Jurkat, Clone E6-1 (cell line): ENCODE measurements around the gene RSPH4A. TPM values are rescaled to one million over a fixed set of nuclear protein-coding genes. Genes with fewer than 3 reads are reported as not detected.
"Not testable (repeated sequence)": the region's sequence is repeated elsewhere in the genome, so short reads cannot be mapped to it uniquely, and the experiment has no call there.

Source experiments
- DNase-seq: peaks from one replicate; pipeline ENCODE4 v3.0.0-alpha.2; 2011; ENCODE audit warnings: low read depth, low spot score
- H3K4me3 ChIP-seq: 2 replicates; pipeline ENCODE4 v1.5.1; 2011; ENCODE audit warnings: mild to moderate bottlenecking, low read length, control low read depth, moderate library complexity
- polyA plus RNA-seq: library from polyadenylated mRNA; unstranded; fragments of >200 nt; gene quantifications from one replicate; pipeline ENCODE4 v1.2.1, GENCODE V29; 2012; ENCODE audit warnings: missing spikeins; ENCODE audit not compliant: insufficient read length, insufficient read depth

RSPH4A gene
- polyA plus RNA-seq = not detected

DNA sequence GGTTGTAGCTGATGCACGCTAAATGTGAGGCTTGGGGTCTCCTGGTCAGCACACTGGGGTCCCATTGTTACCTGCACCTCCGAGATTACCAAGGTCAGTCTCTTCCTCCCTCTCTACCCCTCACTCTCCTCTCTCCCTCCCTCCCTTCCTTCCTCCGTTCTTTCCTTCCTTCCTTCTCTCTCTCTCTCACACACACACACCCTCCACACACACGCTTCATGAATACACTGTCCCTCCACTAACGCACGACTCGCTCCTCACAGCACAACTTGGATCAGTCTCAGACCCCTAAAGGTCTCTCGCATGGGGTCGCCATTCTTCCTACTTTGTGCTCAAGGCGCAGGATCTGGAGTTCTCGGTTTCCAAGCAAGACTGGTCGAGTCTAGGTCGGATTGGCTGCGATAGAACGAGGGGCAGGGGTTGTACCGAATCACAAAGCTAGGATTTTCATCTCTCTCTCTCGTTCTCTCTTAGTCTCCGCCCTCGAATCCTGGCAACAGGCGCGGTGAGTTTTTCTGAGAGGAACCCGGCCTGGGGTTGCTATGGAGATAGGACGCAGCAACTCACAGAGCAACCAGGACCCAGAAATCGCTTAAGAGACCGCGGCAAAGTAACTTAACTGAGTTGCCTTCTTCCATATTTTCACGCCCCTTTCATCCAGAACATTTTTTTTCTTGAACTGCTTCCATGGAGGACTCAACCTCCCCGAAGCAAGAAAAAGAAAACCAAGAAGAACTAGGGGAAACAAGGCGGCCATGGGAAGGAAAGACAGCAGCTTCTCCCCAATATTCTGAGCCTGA, at the start of gene RSPH4A:
Gene RSPH4A (plus strand): TSS at position 543 of the 800 bp plus-strand sequence. CDS start 145 bp downstream, at position 688.
- DNase-seq = peak; percentile 78

DNA sequence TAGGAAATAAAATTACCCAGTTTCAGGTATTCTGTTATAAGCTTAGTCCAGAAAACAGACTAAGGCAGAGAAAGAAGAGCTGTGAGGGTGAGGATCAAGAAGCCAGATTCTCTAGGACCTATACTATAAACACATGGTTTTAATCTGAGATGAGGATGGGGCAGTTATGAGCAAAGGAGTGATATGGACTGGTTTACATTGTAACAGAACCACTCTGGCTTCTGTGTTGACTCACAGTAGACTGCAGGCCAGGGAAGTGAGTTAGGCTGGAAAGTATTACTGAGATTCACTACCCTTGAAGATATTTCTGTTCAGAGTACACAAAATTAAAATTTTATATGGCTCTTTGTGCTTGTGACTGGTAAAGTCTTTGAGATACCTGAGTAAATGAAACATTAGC, 48.2 kb upstream of the RSPH4A start:
- DNase-seq = no peak

More for the DNA sequence above, at the start of gene RSPH4A:
- peak within 1 kb of the TSS; percentile 53 for H3K4me3 ChIP-seq

DNA sequence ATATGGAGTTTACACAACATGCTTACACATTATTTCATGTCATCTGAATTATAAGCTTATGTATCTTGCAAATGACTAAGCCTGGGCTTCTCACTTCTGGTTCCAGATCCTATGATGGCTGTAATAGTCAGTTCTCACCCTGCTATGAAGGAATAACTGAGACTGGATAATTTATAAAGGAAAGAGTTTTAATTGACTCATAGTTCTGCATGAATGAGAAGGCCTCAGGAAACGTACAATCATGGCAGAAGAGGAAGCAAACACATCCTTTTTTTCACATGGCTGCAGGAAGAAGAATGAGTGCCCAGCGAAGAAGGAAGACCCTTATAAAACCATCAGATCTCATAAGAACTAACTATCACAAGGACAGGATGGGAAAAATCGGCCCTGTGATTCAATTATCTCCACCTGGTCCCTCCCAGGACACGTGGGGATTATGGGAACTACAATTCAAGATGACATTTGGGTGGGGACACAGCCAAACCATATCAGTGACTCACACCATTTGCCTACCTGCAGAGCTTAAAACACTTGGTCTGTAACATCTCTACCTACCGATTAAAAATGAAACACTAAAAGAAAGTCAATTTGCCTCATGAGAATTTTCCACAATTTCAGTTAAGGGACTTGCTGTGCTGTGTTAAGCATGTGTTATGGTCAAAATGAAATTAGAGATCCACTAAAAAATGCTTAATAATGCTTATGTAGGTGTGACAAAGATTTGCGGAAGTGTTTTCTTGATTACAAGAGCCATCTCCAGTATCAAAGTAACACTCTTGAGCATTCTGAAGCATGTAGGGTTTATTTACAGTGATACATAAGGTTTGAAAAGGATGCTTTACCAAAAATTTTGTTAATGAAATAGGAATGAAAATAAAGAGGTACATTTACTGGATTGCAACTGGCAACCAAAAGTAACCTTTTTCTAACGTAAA, 47.2 kb upstream of the RSPH4A start:
- no peak overlapping the region for H3K4me3 ChIP-seq
- no peak for DNase-seq

More for the DNA sequence above, 48.2 kb upstream of the RSPH4A start:
- no peak overlapping the region for H3K4me3 ChIP-seq

DNA sequence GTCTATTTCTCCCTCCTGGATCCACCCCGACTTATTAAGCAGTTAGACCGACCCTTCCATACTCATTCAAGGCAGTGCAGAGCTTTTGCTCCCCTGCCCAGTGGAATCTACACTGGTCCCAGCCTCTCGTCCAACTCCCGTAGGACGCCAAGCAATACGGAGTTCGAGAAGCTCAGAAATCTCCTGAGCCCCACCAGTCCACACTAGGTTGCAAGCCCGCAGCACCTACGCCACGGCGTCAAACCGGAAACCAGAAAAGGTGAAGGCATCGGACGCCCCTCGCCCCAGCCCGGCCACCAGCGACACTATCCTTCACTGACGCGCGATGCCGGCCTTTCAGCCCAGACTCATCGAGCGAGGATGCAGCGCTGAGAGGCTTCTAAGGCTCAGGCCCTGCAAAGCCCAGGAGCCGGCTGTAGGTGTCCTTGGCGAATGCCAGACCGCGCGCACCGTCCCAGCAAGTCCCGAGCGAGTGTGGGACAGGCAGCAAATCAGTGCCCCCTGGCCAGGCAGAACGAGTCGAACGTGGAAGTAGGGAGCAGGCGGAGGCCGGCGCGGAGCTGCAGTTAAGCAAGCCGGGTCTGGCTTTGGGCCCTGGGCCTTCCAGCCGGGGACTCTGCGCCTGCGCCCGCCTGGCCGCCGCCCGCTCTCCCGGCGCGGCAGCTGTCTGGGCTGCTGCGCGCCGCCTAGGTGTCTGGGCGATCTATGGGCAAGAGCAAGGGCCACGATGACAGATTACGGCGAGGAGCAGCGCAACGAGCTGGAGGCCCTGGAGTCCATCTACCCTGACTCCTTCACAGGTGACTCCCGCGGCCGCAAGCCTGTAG, 45.2 kb upstream of the RSPH4A start, which contains the start of gene RWDD1:
Gene RWDD1 (plus strand): TSS at position 649 of the 827 bp plus-strand sequence. CDS start 79 bp downstream, at position 728.
- DNase-seq = peak; percentile 98
- H3K4me3 ChIP-seq = peak within 1 kb of the TSS; percentile 96

DNA sequence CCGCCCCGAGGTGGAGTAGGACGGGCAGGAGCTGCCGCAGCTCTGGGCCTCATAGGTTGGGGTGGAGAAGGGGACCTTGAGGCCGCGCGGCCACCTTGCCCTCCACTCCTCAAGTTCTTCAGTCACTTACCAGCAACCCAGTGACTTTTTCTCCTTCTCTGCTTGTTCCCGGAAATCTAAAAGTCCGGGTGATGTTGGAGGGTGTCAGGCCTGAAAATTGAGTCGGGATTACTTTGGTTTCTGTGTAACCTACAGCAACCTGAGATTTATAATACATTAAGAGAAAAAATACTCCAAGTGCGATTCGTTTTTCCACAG, 44.6 kb upstream of the RSPH4A start:
- peak overlapping the region; percentile 96 for H3K4me3 ChIP-seq
- no peak for DNase-seq

DNA sequence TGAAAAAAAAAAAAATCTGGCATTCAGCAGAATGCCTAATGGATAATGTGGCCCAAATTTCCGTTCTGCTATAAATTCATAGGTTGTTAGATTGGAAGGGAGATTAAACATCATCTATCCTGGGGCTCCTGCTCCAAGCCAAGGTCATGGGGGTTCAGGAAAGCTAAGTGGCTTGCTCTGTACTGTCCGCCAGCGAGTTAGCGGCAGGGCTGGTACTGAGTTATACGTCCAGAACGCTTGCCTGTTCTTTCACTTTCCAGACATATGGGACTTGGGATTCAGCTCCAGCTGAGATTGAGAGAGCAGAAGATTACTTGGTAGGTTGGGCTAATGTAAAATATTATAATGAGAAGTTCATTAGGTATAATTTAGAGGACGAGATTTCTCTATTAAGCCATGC, 44.1 kb upstream of the RSPH4A start:
- peak overlapping the region; percentile 96 for H3K4me3 ChIP-seq
- no peak for DNase-seq

DNA sequence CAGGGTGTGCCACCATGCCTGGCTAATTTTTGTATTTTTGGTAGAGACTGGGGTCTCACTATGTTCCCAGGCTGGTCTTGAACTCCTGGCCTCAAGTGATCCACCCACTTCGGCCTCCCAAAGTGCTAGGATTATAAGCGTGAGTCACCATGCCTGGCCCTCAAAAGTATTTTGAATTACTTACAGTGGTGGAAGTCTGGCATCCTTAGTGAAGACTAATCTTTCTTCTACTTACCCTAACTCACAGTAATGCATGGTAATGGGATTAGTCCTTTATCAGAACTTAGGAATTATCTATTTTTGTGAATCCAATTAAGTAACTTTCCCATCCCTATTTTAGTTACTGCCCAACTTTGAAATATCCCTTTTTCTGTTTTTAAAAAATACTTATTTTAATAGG, 41.1 kb upstream of the RSPH4A start:
- H3K4me3 ChIP-seq = no peak overlapping the region
- DNase-seq = no peak

DNA sequence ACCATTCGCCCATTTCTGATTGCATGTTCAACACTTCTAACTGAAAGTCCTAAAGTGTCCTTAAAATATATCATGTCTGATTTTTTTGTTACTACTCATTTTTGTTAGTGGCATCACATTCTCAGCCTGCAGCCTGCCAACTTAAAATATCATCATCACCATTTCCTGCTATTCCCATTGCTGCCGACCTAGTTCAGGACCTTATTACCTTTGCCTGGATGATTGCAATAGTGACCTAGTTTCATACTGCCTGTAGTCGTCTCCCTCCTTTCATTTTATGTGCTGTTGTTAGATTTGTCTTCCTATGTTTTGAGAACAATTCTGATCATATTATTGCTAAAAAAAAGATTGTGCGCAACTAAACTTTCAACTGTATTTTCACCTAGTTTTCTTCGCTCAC, 38.8 kb upstream of the RSPH4A start:
- no peak for DNase-seq
- H3K4me3 ChIP-seq = no peak overlapping the region

DNA sequence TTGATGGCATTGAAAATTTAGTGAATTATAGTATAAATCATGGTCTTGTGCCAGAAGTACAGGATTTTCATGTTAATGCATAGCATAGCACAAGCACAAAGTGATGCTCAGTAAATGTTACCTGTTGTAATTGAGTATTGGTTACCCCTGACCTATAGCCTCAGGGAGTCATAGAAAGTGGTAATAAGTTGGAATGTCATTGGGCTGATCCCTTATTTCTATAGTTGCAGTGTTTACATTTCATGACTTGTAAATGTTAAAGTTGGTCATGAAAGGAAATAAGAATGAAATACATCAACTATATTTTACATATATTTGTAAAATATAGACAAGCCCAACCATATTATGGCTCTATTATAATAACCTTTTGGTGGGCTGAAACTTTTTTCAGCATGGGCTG, 37.9 kb upstream of the RSPH4A start:
- DNase-seq = no peak
- no peak overlapping the region for H3K4me3 ChIP-seq

DNA sequence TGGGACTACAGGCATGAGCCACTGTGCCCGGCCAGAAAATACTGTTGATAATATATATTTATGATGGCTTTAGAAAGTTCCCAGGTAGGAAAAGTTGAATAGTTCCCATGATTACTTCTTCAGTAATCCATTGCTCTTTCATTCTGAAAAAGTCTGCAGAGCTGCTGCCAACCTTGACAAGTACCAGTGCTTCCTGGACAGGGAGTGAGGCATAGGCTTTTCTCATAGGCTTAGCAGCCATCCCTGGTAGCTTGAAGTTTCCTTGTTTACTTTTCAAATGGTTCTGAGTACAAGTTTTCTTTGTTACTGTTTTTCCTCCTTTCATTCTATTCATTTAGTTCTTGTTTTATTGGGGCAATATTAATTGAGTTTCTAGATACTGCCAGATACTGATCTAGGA, 37.1 kb upstream of the RSPH4A start:
- no peak for DNase-seq

DNA sequence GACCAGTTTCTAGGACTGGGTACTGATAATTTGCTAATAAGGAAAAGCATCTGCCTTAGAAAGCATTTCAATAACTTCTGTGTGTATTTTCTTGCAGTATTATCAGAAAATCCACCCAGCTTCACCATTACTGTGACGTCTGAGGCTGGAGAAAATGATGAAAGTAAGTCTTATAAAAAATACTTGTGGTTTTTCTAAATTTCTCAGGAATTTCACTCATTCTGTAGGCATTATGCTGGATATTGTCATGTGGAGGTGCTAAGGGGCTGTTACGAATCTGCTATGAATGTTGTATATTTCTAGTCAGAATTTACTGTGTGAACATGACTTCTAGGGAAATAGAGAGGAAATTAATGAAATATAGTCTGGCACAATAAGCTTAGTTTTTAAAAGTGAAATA, 36.1 kb upstream of the RSPH4A start:
- no peak for DNase-seq
- no peak overlapping the region for H3K4me3 ChIP-seq

More for the DNA sequence above, 37.1 kb upstream of the RSPH4A start:
- no peak overlapping the region for H3K4me3 ChIP-seq

DNA sequence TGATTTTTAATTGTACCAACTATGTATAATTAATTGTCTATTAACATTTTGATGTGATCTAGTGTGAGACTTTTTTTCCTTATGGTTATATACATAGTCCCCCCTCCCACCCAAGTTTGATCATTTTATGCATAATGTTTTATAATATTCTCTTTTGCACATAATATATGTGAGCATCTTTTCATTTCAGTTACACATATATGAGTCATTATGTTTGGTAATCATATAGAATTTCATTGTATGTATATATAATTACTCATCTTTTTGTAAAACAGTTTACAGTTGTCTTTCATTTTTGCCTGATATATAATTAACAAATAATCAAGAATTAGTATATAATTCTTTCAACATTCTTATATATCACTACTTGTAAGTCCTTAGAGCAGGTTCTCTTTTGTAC, 30.0 kb upstream of the RSPH4A start:
- no peak overlapping the region for H3K4me3 ChIP-seq
- no peak for DNase-seq

DNA sequence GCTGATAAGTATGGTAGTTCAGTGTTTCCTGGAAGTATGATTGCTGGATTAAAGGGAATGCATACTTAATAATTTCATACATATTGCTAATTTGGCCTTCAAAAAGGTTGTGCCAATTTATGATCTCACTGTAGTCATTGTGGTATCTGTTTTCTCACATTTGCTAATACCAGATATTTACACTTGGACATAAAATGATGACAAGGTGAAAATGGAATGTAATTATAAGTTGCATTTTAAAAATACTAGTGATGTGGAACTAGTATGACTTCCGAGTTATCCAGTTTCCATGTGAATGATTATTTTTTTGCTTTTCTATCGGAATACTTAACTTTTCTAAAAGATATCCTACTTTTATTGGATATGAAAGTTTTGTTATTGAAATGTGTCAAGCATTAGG, 29.5 kb upstream of the RSPH4A start:
- no peak for DNase-seq
- H3K4me3 ChIP-seq = no peak overlapping the region

DNA sequence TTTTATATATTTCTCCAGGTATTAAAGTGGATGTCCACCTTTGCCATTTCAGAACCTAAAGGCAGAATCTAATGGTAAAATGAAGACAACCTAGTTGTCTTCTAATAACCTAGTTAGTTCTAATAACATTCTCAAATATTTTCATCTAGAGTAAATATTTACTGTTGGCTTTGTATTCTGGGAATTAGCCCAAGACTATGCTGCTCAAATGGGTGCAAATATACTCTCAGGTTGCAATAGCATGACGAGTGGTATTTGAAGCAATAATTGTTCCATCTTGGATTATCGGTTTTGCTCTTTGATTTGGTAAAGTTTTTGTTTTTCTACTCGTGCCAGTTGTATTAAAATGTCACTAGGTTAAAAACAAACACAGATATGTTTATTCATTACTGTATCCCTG, 21.0 kb upstream of the RSPH4A start:
- no peak for DNase-seq
- H3K4me3 ChIP-seq = no peak overlapping the region

DNA sequence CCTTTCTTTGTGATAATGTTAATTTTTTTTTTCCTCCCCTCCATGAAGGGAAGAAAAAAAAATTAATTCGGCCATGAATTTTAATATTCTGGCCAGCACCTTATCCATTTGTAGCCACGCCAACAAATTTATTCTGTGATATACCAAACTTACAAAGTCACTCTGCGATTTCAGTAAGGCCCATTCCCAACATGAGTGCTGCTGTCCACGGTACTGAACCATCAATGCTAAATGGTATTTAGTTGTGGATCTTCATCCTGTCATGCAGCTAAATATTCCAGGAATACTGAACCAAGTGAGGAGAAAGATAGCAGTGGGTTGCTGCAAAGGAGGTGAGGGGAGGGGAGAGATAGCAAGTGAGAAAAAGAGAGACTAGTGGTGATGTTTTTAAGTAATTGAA, 19.5 kb upstream of the RSPH4A start:
- no peak overlapping the region for H3K4me3 ChIP-seq
- no peak for DNase-seq

DNA sequence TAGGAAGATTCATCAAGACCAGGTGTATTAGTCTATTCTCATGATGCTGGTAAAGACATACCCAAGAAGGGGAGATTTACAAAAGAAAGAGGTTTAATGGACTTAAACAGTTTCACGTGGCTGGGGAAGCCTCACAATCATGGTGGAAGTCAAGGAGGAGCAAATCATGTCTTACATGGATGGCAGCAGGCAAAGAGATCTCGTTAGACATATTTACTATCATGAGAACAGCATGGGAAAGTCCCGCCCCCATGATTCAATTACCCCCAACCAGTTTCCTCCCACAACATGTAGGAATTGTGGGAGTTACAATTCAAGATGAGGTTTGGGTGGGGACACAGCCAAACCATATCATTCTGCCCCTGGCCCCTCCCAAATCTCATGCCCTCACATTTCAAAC, 12.4 kb upstream of the RSPH4A start:
- not testable (repeated sequence) for DNase-seq, H3K4me3 ChIP-seq

DNA sequence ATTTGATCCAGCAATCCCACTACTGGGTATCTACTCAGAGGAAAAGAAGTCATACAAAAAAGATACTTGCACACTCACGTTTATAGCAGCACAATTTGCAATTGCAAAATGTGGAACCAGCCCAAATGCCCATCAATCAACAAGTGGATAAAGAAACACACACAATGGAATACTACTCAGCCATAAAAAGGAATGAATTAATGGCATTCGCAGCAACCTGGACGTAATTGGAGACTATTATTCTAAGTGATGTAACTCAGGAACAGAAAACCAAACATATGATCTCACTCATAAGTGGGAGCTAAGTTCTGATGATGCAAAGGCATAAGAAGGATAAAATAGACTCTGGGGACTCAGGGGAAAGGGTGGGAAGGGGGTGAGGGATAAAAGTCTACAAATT, 11.4 kb upstream of the RSPH4A start:
- not testable (repeated sequence) for DNase-seq, H3K4me3 ChIP-seq

DNA sequence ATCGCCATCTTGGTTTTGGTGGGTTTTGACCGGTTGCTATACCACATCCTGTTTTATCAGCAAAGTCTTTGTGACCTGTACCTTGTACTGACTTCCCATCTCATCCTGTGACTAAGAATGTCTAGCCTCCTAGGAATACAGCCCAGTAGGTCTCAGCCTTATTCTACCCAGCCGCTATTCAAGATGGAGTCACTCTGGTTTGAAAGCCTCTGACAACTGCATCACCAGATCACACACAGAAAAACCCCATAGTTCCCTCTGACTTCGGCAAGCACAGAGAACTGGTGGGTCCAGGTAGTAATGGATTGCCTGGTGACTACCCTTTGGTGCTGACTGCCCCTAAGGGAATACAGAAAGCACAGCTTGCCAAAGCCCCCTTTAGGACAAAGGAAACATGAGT, 10.3 kb upstream of the RSPH4A start:
- no peak for DNase-seq
- no peak overlapping the region for H3K4me3 ChIP-seq

DNA sequence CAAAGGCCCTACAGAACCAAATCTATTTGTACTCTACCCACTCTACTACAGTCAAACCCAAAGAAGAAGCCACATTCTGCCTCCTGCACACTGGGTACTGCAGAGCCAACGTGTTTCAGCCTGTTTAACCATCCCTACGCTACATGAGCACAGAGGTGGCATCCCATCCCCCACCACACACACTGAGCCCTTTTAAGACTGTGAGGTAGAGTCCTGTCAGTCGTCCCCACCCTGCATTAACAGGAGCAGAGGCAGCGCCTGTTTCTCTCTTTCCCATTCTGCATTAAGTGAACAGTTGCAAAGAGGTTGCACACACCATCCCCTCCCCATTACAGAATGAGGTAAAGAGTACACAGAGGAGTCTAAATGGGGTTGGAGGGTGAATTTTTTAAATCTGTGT, 5.2 kb upstream of the RSPH4A start:
- no peak overlapping the region for H3K4me3 ChIP-seq
- DNase-seq = no peak
